Stimulated activated CD8-positive, alpha-beta memory T cell treated with anti-CD3 and anti-CD28 coated beads, Interleukin-4, amount 100 ng/mL, for 48 hours (primary cell): Measurements from ENCODE around the gene ADAM12.

Experiments used
- DNase-seq: peaks from one replicate; pipeline ENCODE4 v3.0.0-alpha.2; 2020

The ADAM12 gene

GRCh38 chr10:126170776-126171175, 217.5 kb downstream of the ADAM12 start:
- no peak for DNase-seq

GRCh38 chr10:126170371-126170770, 217.9 kb downstream of the ADAM12 start:
- no peak for DNase-seq

GRCh38 chr10:126169899-126170298, 218.4 kb downstream of the ADAM12 start:
- no peak for DNase-seq

- peak; percentile 35 for DNase-seq
Observed at GRCh38 chr10:126166797-126167196, 221.5 kb downstream of the ADAM12 start.

GRCh38 chr10:126165874-126166273, 222.4 kb downstream of the ADAM12 start:
- DNase-seq = no peak

GRCh38 chr10:126163506-126163905, 224.8 kb downstream of the ADAM12 start:
- DNase-seq = no peak

- no peak for DNase-seq
Observed at GRCh38 chr10:126161691-126162090, 226.6 kb downstream of the ADAM12 start.

GRCh38 chr10:126160971-126161630, 227.2 kb downstream of the ADAM12 start:
- no peak for DNase-seq

GRCh38 chr10:126160571-126160970, 227.7 kb downstream of the ADAM12 start:
- no peak for DNase-seq

- DNase-seq = no peak
Observed at GRCh38 chr10:126158133-126158892, 230.0 kb downstream of the ADAM12 start.

GRCh38 chr10:126157189-126157588, 231.1 kb downstream of the ADAM12 start:
- DNase-seq = no peak

- DNase-seq = no peak
Observed at GRCh38 chr10:126156503-126156902, 231.8 kb downstream of the ADAM12 start.

- DNase-seq = no peak
Observed at GRCh38 chr10:126156012-126156411, 232.3 kb downstream of the ADAM12 start.

GRCh38 chr10:126155528-126155927, 232.7 kb downstream of the ADAM12 start:
- DNase-seq = no peak

- no peak for DNase-seq
Observed at GRCh38 chr10:126153711-126154628, 234.3 kb downstream of the ADAM12 start.

GRCh38 chr10:126147866-126148587, 240.2 kb downstream of the ADAM12 start:
- DNase-seq = no peak

- no peak for DNase-seq
Observed at GRCh38 chr10:126146771-126147170, 241.5 kb downstream of the ADAM12 start.

GRCh38 chr10:126143117-126143516, 245.2 kb downstream of the ADAM12 start:
- DNase-seq = no peak

GRCh38 chr10:126140746-126141273, 247.5 kb downstream of the ADAM12 start:
- DNase-seq = no peak

GRCh38 chr10:126137562-126138221, 250.6 kb downstream of the ADAM12 start:
- DNase-seq = no peak

- DNase-seq = no peak
Observed at GRCh38 chr10:126135941-126136595, 252.2 kb downstream of the ADAM12 start.
